Endothelial cell of umbilical vein (primary cell): ENCODE measurements around the gene RHBDF1. TPM values are rescaled to one million over a fixed set of nuclear protein-coding genes. Genes with fewer than 3 reads are reported as not detected.

Experiments
- BruUV-seq: library from RNA; stranded (reverse); fragments of 400-500 nt; replicated peaks from 2 replicates; lab custom pipeline; 2021; lab: Mats Ljungman, UMichigan
- CTCF ChIA-PET: fragments of 300-600, 350-600 bp; sonication (Branson Sonifier 250); formaldehyde crosslinking; loops from one replicate; lab custom pipeline; 2021; ENCODE audit warnings: antibody characterized with exemption, inconsistent platforms; lab: Charles Lee
- POLR2A ChIA-PET: fragments of 300-600, 350-600 bp; sonication (Branson Sonifier 250); formaldehyde crosslinking; loops from one replicate; lab custom pipeline; 2021; ENCODE audit warnings: antibody characterized with exemption, inconsistent platforms; lab: Charles Lee
- DNase-seq: peaks from one replicate; pipeline ENCODE4 v3.0.0-alpha.2; 2011; ENCODE audit warnings: low read depth, low spot score
- FAIRE-seq: peaks from 2 replicates; lab custom pipeline; 2011; peaks lifted over from hg19 to GRCh38; lab: Jason Lieb, UNC
- H2AFZ ChIP-seq: 2 replicates; pipeline ENCODE4 v1.6.0; 2012; ENCODE audit warnings: low read depth, low read length, control low read depth, inconsistent platforms
- H3K27ac ChIP-seq: 2 replicates; pipeline ENCODE4 v1.5.1; 2011; ENCODE audit warnings: low read depth, mild to moderate bottlenecking, control low read depth, low read length, moderate library complexity; ENCODE audit not compliant: insufficient read depth
- H3K27me3 ChIP-seq, 2 experiments: 2 replicates each; pipeline versions ENCODE4 v1.6.0 to v1.6.1; 2011; ENCODE audit warnings: low read length in 2 of 2, mixed read lengths in 1 of 2; ENCODE audit not compliant: control insufficient read depth in 2 of 2, insufficient read depth in 2 of 2
- H3K36me3 ChIP-seq, 2 experiments: 2 replicates in 1 of 2; 3 replicates in 1 of 2; pipeline ENCODE4 v1.5.1; 2011; ENCODE audit warnings: low read length in 2 of 2, mild to moderate bottlenecking in 1 of 2, moderate library complexity in 1 of 2; ENCODE audit not compliant: control insufficient read depth in 2 of 2, insufficient read depth in 2 of 2; ENCODE audit errors: extremely low read depth in 1 of 2
- H3K4me1 ChIP-seq: 3 replicates; pipeline ENCODE4 v1.5.1; 2011; ENCODE audit warnings: mild to moderate bottlenecking, low read length; ENCODE audit not compliant: control insufficient read depth, insufficient read depth; ENCODE audit errors: extremely low read depth
- H3K4me2 ChIP-seq: 2 replicates; pipeline ENCODE4 v1.6.1; 2011; ENCODE audit warnings: low read length, control low read depth, mixed read lengths; ENCODE audit not compliant: insufficient read depth
- H3K4me3 ChIP-seq, 3 experiments: fragments of 200-600 bp in 1 of 3; sonication (generic), shearing (Covaris generic) in 1 of 3; replicated peaks in 1 of 3; 2 replicates each; pipeline ENCODE4 v1.5.1; 2011 to 2016; ENCODE audit warnings: control low read depth in 3 of 3, low read length in 3 of 3, mild to moderate bottlenecking in 2 of 3, inconsistent platforms in 1 of 3, low read depth in 1 of 3, moderate library complexity in 1 of 3; ENCODE audit not compliant: insufficient read depth in 1 of 3
- H3K79me2 ChIP-seq: 2 replicates; pipeline ENCODE4 v1.6.0; 2012; ENCODE audit warnings: low read length, inconsistent platforms; ENCODE audit not compliant: control insufficient read depth, insufficient read depth
- H3K9ac ChIP-seq: replicated peaks from 2 replicates; pipeline ENCODE3; 2011; ENCODE audit warnings: low read length, control low read depth; ENCODE audit not compliant: insufficient read depth; ENCODE audit errors: extremely low read depth
- H3K9me1 ChIP-seq: replicated peaks from 3 replicates; pipeline ENCODE4 v1.6.0; 2011; ENCODE audit warnings: mild to moderate bottlenecking, low read length; ENCODE audit not compliant: control insufficient read depth, insufficient read depth; ENCODE audit errors: extremely low read depth
- H3K9me3 ChIP-seq: replicated peaks from 2 replicates; pipeline ENCODE4 v1.5.1; 2012; ENCODE audit warnings: low read length, inconsistent platforms; ENCODE audit not compliant: control insufficient read depth, insufficient read depth
- H4K20me1 ChIP-seq: replicated peaks from 2 replicates; pipeline ENCODE3; 2011; ENCODE audit warnings: mild to moderate bottlenecking, low read length; ENCODE audit not compliant: control insufficient read depth, insufficient read depth; ENCODE audit errors: extremely low read depth
- CTCF ChIP-seq, 2 donors: IDR thresholded peaks; 1 replicate in 1 of 2; 2 replicates in 1 of 2; pipeline ENCODE4 v1.5.1; 2011; ENCODE audit warnings: low read length in 2 of 2, mild to moderate bottlenecking in 2 of 2, moderate library complexity in 2 of 2, control low read depth in 1 of 2, inconsistent platforms in 1 of 2, low read depth in 1 of 2; ENCODE audit not compliant: insufficient read depth in 1 of 2; ENCODE audit errors: extremely low read depth in 1 of 2
- EZH2 ChIP-seq: IDR thresholded peaks from 2 replicates; pipeline ENCODE4 v1.6.1; 2012; ENCODE audit warnings: borderline replicate concordance, low read depth, mild to moderate bottlenecking, moderate library complexity, low read length, inconsistent platforms; ENCODE audit not compliant: severe bottlenecking
- FOS ChIP-seq: IDR thresholded peaks from 2 replicates; pipeline ENCODE4 v1.6.1; 2011; ENCODE audit warnings: mild to moderate bottlenecking, low read length, moderate library complexity, borderline replicate concordance; ENCODE audit not compliant: insufficient read depth
- GATA2 ChIP-seq: IDR thresholded peaks from 2 replicates; pipeline ENCODE4 v1.7.0; 2011; ENCODE audit warnings: low read depth, mild to moderate bottlenecking, moderate library complexity, mixed read lengths, low read length; ENCODE audit not compliant: insufficient read length, insufficient read depth
- JUN ChIP-seq: IDR thresholded peaks from 2 replicates; pipeline ENCODE4 v1.6.1; 2011; ENCODE audit warnings: borderline replicate concordance, low read depth; ENCODE audit not compliant: insufficient read length, insufficient read depth
- MAX ChIP-seq: IDR thresholded peaks from 2 replicates; pipeline ENCODE4 v1.6.1; 2011; ENCODE audit not compliant: insufficient read depth, insufficient read length
- MYC ChIP-seq: IDR thresholded peaks from one replicate; pipeline ENCODE4 v1.6.1; 2011; ENCODE audit warnings: mild to moderate bottlenecking, low read depth, low read length
- POLR2A ChIP-seq: IDR thresholded peaks from 2 replicates; pipeline ENCODE4 v1.6.1; 2012; ENCODE audit warnings: low read depth, mild to moderate bottlenecking, control low read depth, low read length
- POLR2AphosphoS5 ChIP-seq: IDR thresholded peaks from 2 replicates; pipeline ENCODE4 v1.6.1; 2012; ENCODE audit warnings: low read depth, mild to moderate bottlenecking, control low read depth, low read length, moderate library complexity; ENCODE audit not compliant: insufficient read depth
- dilution Hi-C: fragments of 300-500 bp; cut with MboI; formaldehyde crosslinking; loops from one replicate; pipeline ENCODE4 v1.15.0; 2019; ENCODE audit warnings: low sequenced_read_pairs; ENCODE audit not compliant: extremely low pct_ligation_motif_present
- intact Hi-C: fragments of 100-400 bp; cut with micrococcal nuclease; formaldehyde crosslinking; loops from one replicate; pipeline ENCODE4 v1.10.0; 2022
- polyA plus RNA-seq, 4 experiments: library from polyadenylated mRNA; depleted of rRNA in 3 of 4; stranded (reverse) in 3 of 4; unstranded in 1 of 4; fragments of >200 nt; gene quantifications; 2 replicates each; pipeline versions ENCODE4 v1.2.1 to v1.2.3, GENCODE V29; 2011 to 2012; ENCODE audit warnings: missing spikeins in 1 of 4
- total RNA-seq: library from RNA; stranded (reverse); gene quantifications from 2 replicates; pipeline ENCODE4 v1.2.3, GENCODE V29; 2021

RHBDF1 gene
- total and polyA plus RNA-seq, 2 donors (not counting 3 experiments of a cell fraction or from before 2014, with no cell fraction given), result 57.0 to 113 TPM

GRCh38 chr16:35678-36305 is 36.6 kb downstream of the RHBDF1 start:
- POLR2A ChIA-PET, result no interaction called here

More at GRCh38 chr16:35678-36305, 36.6 kb downstream of the RHBDF1 start:
- no peaks in the 10 kb centered on the region for H4K20me1 ChIP-seq
- H3K27ac ChIP-seq, result no peak overlapping the region
- no peaks in the 10 kb centered on the region for H3K79me2 ChIP-seq
- DNase-seq, result no peak
- FAIRE-seq, result no peak
- H3K9me3 ChIP-seq, result no peaks in the 10 kb centered on the region
- H3K27me3 ChIP-seq, result no peaks in the 10 kb centered on the region
- dilution Hi-C loops, result no loop called here
- no peaks in the 10 kb centered on the region for H3K4me1 ChIP-seq
- intact Hi-C loops, result no loop called here
- no peak overlapping the region for H3K4me2 ChIP-seq
- no peaks in the 10 kb centered on the region for H3K36me3 ChIP-seq
- CTCF ChIA-PET, result no interaction called here
- no peak overlapping the region for H2AFZ ChIP-seq
- H3K4me3 ChIP-seq, result no peak overlapping the region
- H3K9me1 ChIP-seq, result no peaks in the 10 kb centered on the region
- H3K9ac ChIP-seq, result no peak overlapping the region
- no peak for TF ChIP-seq JUN
- no peak for TF ChIP-seq CTCF (IDR thresholded peaks at IDR 0.05; ENCODE audit: extremely low read depth in 1 of 2, insufficient read depth in 1 of 2, low read depth in 1 of 2, low read length in 2 of 2)
- no peak for TF ChIP-seq POLR2A
- no peak for TF ChIP-seq GATA2
- no peak for TF ChIP-seq MAX
- no peak for TF ChIP-seq MYC
- TF ChIP-seq EZH2, result no peak
- no peak for TF ChIP-seq POLR2AphosphoS5
- no peak for TF ChIP-seq FOS
- no TSS peak for BruUV-seq
